CD4-positive, alpha-beta T cell treated with Interferon gamma for 1 hour (primary cell): ENCODE data around the gene CEP95.

ENCODE experiments used
- DNase-seq: peaks from one replicate; pipeline ENCODE4 v3.0.0-alpha.2; 2020

The CEP95 gene

DNA sequence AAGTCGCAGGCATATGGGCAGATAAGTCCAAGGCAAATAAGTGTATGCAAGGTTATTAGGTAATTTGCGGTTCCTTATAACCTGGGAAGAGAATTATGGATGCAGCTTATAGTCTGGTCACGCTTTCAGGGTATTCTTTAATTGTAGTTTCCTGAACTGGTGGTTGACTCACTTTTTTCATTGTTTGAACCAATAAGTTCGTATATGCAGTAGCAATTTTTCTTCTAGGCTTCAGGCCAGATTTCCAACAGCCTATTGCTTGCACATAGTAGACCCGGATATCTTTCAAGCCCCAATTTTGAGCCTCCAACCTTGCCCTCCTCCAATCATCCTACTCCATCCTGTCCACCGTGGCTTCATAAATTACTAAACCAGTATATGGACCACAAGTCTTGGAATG, 12.8 kb downstream of the CEP95 start:
- no peak for DNase-seq

DNA sequence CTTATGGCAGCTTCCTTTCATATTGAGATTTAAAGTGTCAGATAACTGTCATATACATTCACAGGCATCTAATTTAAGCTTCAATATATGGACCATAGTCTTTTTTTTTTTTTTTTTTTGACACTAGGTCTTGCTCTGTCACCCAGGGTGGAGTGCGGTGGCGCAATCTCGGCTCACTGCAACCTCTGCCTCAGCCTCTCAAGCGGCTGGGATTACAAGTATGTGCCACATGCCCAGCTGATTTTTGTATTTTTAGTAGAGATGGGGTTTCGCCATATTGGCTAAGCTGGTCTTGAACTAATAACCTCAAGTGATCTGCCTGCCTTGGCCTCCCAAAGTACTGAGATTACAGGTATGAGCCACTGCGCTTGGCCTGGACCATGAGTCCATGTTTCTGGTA, 13.6 kb downstream of the CEP95 start:
- no peak for DNase-seq

DNA sequence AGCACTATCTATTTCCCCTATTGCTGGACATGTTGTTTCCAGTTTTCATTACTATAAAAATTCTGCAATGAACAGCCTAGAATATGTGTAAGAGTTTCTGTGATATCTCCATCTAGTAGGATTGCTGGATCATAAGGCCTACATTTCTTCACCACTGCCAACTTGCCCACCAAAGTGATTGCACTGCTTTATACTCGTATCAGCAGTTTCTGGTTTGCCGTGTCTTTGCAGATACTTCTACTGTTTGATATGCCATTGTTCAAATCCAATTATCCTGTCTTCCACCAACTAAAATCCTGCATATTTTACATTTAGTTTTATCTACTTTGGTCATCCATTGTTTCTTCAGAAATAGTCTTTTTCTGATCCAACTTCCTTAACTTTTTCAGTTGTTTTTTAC, 21.1 kb downstream of the CEP95 start:
- no peak for DNase-seq

DNA sequence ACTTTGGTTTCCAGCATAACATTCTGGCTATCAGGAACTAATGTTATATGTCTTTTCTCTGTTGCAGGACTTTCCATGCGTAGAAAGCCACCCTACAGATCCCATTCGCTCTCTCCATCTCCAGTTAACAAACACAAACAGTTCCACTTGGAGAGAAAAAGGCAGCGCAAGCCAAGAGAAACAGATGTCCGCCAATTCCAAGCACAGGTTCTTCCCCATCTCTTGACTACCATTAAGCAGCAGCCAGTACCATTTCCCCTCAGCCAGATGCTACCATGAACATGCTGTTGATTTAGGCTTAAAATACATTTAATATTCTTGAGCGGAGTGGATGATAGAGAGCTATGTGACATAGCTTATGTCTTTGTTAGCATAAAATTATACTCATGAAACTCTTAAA, 22.4 kb downstream of the CEP95 start:
- no peak for DNase-seq

DNA sequence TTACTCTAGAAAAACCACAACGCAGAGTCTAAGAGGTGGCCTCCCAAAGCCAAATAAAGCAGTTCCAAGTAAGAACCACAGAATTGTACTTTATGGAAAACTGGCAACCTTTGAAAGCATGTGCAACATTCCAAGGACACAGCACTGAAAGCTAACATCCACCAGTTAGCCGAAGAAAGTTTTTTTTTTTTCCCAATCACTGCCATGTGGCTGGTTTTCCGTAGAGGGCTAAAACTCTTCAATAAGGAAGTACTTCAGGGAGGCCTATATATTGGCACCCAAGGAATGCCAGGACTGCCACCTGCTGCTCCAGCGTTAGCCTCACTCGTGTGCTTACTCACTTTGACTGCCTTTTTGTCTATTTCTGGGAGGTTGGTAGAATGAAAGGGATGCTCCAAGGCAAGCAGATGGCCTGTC, 25.2 kb downstream of the CEP95 start:
- no peak for DNase-seq

DNA sequence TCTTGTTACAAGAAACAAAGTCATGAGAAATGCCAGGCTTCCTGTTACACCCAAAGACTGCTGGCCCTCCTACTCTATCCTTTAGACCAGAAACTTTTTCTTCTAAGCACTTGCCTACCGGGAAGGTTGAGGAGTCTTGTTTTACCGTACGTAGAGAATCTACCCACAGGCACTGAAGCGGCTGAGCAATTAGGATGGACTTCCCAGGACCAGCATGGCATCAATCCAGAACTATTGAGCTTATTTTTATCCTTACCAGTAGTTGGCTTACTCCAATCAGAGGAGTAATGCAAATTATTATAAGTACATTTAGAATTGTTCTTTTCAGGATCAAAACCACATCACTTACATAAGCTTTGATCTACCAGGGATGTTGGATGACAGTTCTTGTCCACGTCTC, 25.6 kb downstream of the CEP95 start:
- no peak for DNase-seq

DNA sequence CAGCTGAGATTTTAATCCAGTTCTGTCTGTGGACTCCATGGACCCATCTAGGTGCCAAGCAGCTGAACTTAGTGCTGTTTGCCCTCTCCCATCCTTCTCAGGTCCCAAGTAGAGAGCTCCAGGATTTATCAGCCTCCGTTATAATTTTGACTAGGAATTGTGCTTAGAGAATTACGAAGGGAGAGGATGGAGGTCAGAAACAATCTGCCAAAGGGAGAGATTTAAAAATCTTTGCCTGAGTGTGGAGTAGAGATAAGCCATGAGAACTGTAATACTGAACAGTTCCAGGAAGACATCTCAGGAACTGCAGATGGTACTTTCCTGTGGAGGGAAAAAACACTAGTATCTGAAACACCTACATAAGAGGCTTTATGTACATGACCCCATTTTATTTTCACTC, 27.0 kb downstream of the CEP95 start:
- no peak for DNase-seq

DNA sequence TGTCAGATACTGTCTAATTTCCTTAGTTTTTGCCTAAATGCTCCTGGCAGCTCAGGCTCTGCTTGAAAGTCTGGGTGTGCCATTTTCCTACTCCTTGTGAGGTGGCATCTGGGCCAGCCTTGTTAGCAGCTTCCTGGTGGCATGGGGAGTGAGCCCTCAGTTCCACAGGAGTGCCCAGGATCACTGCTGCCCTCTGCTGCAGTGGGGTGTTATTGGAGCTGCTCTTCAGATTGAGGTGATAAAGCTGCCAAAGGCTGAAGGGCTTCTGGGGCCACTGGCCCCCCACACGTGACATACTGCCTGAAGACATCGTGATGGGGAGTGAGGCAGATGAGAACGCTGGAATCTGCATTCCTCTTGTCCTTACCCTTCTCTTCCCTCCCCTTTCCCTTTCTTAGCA, 27.4 kb downstream of the CEP95 start:
- DNase-seq = peak; percentile 4

DNA sequence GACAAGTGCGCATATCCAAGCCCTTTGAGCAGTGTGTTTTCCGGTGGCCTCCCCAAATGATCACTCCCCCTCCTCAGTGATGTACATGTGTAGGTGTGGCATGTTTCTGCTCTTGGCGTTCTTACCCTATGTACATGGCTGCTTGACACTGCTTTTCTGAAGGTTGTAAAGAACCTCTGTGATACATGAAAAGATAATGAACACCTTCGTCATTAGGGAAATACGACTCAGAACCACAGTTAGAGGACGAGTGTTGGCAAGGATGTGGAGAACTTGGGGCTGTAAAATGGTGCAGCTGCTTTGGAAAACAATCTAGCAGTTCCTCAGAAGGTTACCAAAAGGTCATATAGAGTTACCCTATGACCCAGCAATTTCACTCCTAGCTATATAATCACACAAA, 28.6 kb downstream of the CEP95 start:
- no peak for DNase-seq

DNA sequence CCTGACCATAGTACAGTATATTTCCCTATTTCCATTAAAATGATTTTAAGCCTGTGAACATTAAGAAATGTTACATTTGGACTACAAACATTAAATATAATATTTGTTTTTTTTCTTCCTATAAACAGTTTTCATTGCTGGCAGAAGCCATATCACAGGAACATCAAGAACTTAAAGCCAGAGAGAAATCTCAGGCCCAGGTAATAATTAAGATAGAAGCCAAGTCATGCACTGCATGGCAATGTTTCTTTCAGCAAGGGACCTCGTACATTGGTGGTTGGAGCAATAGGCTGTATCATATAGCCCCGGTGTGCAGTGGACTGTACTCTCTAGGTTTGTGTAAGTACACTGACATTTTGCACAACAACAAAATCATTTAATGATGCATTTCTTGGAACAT, 30.1 kb downstream of the CEP95 start:
- no peak for DNase-seq

DNA sequence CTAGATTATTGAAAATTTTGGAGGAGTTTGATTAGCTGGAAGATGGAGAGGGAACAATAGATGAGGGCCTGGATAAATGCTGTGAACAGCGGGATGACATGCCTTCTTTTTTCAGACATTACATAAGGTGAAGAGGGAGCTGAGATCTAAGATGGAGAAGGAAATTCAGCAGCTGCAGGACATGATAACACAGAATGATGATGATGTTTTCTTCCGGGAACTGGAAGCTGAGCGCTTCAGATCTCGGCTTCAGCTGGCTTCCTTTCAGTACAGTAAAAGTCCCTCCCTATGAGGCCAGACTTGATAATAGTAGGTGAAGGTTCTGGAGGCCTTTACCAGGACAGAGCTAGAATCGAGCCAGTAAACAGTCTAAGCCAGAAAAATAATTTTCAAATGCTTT, 30.7 kb downstream of the CEP95 start:
- no peak for DNase-seq

DNA sequence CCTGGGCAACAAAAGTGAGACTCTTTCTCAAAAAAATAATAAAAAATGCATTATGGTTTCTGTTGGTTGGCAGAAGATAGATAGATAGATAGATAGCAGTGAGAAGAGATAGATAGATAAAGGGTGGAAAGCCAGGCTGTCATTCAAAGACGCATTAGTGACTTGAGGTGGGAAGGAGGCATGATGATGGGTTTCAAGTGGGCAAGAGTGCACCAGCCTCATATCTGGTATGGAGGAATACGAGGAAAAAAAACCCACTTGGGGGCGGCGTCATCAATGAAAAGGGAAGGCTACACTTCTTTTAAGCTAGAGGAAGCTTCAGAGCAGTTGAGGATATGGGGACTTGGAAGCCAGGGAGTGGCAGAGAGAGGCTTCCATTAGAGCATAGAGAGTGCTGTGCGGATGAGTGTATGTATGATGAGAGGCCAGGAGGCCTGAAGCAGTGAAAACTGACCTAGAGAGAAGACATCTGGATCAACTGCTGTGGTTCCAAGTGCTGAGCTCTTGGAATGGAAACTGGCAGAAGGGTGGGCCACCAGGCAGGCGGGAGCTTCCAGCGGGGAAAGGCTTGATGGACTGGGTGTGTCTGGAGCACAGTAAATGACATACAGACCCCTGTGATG, 31.8 kb downstream of the CEP95 start:
- no peak for DNase-seq

DNA sequence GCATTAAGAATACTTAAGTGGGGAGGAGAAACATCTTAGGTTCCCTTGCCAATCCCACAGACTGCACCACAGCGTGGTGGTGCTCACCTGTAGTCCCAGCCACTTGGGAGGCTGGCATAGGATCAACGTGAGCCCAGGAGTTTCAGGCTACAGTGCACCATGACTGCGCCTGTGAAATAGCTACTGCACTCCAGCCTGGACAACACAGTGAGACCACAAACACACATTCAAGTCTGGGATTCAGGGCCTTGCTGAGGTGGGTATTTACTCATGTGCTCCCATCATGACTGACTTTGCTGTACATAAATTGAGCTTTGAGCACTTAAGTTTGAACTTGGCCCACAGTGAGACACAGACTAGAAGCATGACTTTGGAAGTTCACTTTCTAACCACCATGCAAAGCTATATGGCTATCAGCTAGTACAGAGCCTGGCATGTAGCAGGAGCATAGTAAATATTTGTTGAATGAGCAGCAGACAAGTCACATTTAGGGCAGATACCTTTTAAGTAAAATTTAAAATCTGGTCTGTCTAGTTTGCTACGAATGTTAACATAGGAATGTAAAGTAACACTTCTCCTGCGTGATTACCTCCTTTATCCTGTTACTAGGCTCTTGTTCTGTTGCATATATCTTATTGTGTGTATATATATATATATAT, 33.5 kb downstream of the CEP95 start:
- no peak for DNase-seq

DNA sequence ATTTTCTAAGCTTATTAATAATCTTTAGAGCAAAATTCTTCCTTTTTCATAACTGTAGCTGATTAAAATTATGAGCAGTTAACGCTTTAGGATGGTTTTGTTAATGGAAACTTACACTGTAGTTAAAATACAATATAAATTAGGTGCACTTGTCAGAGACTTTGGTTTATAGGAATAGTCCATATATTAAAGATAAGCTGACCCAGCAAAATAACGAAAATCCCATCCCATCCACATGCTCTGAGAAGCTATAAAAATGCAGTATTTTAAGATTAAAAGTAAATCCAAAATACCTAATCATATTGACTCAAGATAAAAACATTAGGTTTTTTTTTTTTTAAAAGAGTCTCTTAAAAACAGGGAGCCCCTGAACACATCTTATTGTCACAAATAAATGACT, 38.0 kb downstream of the CEP95 start:
- DNase-seq = no peak

DNA sequence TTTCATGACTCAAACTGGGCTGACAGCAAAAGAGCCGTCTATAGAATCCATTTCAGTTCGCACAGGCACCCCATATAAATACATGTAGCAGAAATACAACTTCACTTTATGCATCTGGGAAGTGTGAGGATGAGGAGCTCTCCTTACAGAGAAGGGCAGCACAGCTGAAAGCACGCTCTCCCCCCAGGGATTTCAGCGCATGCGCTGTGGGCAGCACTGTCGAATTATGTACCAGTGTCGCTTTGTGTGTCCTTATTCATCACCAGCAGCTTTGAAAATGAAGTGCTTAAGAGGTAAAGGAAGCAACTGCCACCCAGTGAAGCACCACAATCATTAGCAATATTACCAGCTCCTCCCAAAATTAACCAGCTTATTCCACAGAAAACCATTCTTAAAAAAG, 39.9 kb downstream of the CEP95 start:
- no peak for DNase-seq

DNA sequence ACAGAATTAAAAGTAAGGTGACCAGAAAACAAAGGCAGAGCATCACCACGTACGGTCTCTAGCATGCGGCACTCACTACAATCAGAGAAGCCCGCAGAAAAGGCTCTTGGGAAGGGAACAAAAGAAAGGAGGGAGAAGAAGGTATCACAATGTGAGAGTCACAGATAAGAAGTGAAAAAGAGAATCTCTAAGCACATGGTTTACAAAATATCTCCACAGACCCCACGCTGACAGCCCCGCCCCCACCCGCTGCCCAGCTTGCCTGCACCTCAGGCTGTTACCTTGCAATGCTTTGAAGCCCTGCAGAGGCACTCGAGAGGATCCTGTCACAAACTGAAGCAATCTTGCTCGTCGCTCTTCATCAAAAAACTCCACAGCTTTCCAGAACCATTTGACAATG, 40.5 kb downstream of the CEP95 start:
- no peak for DNase-seq

DNA sequence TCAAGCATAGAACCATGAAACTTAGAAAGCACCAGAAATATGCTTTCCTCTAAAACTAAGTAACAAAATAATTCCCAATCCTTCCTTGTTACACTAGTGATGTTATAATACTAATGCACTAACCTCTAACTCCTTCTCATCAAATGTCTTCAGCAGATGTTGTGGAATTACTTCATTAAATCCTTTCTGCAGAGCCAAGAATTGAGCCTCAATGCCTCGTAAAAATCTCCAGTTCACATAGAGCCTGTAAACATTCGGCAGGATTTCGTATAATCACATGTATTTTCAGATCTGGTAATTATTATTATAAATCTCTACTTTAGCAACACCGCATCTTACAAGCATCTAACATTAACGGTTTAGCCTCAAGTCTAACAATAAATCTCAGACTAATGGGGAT, 44.7 kb downstream of the CEP95 start:
- no peak for DNase-seq

DNA sequence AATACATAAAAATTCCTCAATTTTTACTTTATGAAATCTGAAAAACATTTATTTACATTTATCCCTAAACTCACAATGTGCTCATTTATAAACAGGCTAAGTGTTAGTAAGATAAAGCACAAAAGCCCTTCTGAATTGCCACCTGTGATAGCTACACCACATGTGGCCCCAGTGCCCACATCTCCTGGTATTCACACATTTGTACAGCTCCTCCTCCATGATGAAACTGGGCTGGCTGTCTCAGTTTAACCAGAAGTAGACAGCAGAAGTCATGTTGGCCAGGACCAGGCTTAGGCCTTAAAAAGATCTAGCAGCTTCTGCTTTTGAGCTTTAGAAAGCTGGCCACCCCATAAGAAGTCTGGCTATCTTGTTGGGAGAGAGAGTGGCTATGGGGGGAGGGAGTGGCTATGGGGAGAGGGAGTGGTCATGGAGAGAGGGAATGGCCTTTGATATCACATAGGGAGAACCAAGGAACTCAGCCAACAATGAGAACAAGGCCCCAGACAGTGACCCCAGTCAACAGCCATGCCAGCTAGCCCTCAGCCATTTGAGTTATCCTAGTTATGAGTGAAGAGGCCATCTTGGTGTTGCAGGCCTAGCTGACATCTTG, 47.4 kb downstream of the CEP95 start:
- DNase-seq = no peak

DNA sequence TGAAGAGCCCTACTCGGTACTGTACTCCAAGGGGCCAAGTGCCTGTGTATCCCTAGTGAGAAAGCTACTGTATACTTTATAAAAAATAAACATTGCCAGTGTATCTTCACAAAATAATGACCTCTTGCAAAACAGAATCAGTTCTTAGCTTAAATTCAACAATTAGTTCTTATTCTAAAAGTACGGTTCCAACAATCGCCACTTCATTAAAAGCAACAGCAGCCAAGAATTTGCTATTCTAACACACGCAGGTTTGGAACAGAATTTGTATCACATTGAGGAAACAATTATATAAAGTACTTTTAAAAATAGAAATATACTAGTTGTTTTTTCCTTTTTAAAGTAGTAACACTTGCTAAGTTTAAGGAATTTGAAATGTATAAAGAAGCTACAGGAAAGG, 48.5 kb downstream of the CEP95 start:
- DNase-seq = no peak

DNA sequence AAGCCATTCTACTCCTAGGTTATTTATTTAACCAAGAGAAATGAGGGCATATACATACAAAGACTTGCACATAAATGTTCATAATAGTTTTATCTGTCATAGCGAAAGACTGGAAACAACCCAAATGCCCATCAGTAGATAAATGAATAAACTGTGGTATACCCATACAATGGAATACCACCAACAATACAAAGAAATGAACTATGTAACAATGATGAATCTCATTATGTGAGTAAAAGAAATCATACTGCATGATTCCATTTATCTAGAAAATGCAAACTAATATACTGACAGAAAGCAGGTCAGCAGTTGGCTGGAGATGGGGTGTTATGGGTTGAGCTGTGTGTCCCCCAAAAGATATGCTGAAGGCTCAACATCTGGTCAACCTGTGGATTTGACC, 57.3 kb downstream of the CEP95 start:
- no peak for DNase-seq

DNA sequence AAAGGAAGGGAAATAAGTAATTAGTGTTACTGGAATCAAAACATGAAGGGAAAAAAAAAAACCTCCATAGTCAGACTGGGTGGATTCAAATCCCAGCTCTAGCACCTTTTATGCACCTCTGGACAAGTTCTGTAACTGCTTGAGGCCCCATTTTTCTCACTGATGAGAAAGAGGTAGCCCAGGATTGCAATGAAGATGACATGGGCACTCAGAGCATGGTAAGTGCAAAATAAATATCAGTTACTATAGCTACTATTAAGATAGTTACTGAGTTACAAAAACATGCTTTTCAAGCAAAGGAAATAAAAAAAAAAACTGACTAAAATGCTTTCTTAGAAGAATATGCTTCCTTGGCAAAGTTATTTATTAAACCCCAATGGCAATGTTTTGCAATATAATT, 58.8 kb downstream of the CEP95 start:
- DNase-seq = no peak

DNA sequence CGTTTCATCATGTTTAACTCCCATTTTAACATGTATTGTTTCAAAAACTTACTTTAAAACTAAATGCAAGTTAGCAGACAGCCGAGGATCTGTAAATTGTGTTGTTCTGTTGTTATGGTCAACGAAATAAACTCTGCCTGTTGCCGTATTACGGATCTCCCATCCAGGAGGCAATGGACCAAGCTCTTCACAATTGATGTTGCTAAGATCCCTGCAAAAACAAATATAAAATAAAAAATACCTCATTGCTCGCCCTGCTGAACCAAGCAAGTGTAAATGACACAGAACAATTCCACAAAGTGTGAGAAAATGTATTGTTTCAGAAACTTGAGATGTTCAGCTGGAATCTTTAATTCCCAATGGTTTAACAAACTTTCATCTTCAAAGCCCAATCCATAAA, 65.0 kb downstream of the CEP95 start:
- DNase-seq = no peak

DNA sequence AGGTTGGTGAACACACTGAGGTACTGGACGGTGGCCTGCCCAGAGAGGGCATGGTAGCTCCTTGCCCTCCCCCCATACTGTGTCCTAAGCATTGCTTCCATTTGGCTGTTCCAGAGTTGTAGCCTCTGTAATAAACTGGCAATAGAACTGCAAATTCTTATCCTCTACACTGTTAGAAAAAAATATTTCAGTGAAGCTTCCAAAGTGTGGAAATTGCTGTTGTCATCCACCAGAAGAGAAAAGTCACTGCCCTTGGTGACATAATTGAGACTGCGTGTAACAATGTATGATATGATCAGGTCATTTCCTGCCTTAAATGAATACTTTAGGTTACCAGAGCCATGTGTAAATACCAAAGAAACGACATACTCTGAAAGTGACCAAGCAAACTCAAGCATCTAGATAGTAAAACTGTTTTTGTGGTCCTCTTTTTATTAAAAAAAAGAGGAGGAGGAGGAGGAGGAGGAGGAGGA, 65.9 kb downstream of the CEP95 start:
- no peak for DNase-seq

DNA sequence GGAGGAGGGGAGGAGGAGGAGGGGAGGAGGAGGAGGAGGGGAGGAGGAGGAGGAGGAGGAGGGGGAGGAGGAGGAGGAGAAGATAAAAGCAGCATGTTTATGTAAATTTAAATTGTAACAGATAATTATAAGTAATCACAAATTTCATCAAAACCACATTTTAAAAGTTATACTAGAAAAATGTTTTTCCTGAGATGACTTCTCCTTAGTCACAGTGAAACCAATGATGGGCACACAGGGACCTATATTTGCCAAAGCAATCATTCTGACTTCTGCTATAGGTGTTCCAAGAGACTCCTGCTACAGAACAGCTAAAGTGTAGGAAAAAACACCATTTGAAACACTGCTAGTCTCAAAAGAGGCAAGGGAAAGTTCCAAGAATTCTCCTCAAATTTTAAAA, 66.4 kb downstream of the CEP95 start:
- no peak for DNase-seq

DNA sequence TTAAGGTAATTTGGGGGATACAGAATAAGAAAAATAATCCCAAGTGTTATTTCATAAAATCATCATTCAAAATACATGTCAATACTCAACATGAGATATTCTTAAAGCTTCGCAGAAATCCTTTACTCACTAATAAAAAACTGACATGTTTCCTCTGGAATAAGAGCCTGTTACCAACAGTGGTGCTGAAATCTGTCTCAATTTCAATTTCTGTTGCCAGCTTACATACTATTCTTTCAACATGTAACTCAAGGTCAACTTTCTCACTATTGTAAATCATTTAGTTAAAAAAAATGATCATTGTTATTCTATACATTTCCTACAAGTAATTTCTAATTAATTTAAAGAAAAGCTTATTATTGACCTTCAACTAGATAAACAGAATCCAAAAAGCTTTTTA, 67.9 kb downstream of the CEP95 start:
- DNase-seq = no peak
